K562 (cell line): ENCODE data around the gene C2CD2L. TPM values are rescaled to one million over a fixed set of nuclear protein-coding genes. Genes with fewer than 3 reads are reported as not detected.
A peak's percentile ranks its signal among the peaks of the same experiment; 100 is the strongest.

ENCODE experiments used
- FOXA3 ChIP-seq, 2 experiments: fragments of 450-650 bp in 1 of 2; sonication (generic) in 1 of 2; formaldehyde crosslinking; IDR thresholded peaks in 1 of 2; conservative IDR thresholded peaks in 1 of 2; 2 replicates each; pipeline versions ENCODE4 v1.4.0 to v1.8.0; 2020 to 2022; ENCODE audit warnings: mild to moderate bottlenecking in 2 of 2, missing genetic modification reagents in 1 of 2
- JUN ChIP-seq, 2 experiments: sonication (generic) in 1 of 2; formaldehyde crosslinking in 1 of 2; IDR thresholded peaks; 2 replicates each; pipeline versions ENCODE4 v1.6.1 to v1.8.0; 2012 to 2022; ENCODE audit warnings: borderline replicate concordance in 2 of 2, mild to moderate bottlenecking in 2 of 2, improper control_type of control experiment in 1 of 2, low read depth in 1 of 2, low read length in 1 of 2, missing genetic modification reagents in 1 of 2
- KLF13 ChIP-seq: fragments of 450-650 bp; IDR thresholded peaks from 2 replicates; pipeline ENCODE4 v1.6.1; 2016; ENCODE audit warnings: missing genetic modification characterization, low read depth, mild to moderate bottlenecking, missing compliant biosample characterization, moderate library complexity, borderline replicate concordance
- L3MBTL2 ChIP-seq: fragments of 450-650 bp; IDR thresholded peaks from 2 replicates; pipeline ENCODE4 v1.6.1; 2016; ENCODE audit warnings: mild to moderate bottlenecking, moderate library complexity
- MCM7 ChIP-seq, 2 experiments: fragments of 450-650 bp; IDR thresholded peaks; 2 replicates each; pipeline ENCODE4 v1.6.1; 2016 to 2018
- NBN ChIP-seq: fragments of 450-650 bp; IDR thresholded peaks from 2 replicates; pipeline ENCODE4 v1.6.1; 2016; ENCODE audit warnings: low read depth, mild to moderate bottlenecking
- NRF1 ChIP-seq, 2 experiments: fragments of 450-650 bp; IDR thresholded peaks in 1 of 2; conservative IDR thresholded peaks in 1 of 2; 2 replicates each; pipeline ENCODE4 v1.6.1; 2014; ENCODE audit warnings: mild to moderate bottlenecking in 2 of 2
- PYGO2 ChIP-seq: fragments of 450-650 bp; IDR thresholded peaks from 2 replicates; pipeline ENCODE4 v1.6.1; 2016; ENCODE audit warnings: mild to moderate bottlenecking, missing genetic modification characterization, moderate library complexity, missing compliant biosample characterization
- RBM15 ChIP-seq: fragments of 200-400 bp; formaldehyde crosslinking; IDR thresholded peaks from 2 replicates; pipeline ENCODE4 v1.6.1; 2018; ENCODE audit warnings: mild to moderate bottlenecking, low read length, moderate library complexity; ENCODE audit not compliant: insufficient read depth
- SIN3A ChIP-seq, 2 experiments: fragments of 150-350 bp in 1 of 2; IDR thresholded peaks; 2 replicates each; pipeline ENCODE4 v1.6.1; 2011 to 2016; ENCODE audit warnings: borderline replicate concordance in 2 of 2, low read depth in 2 of 2, low read length in 2 of 2, mild to moderate bottlenecking in 2 of 2, moderate library complexity in 2 of 2; ENCODE audit not compliant: control insufficient read depth in 1 of 2
- ZC3H8 ChIP-seq: fragments of 450-650 bp; IDR thresholded peaks from 2 replicates; pipeline ENCODE4 v1.6.1; 2017
- ZNF165 ChIP-seq: fragments of 250-450 bp; sonication (Bioruptor Pico); IDR thresholded peaks from 2 replicates; pipeline ENCODE4 v1.4.0; 2020; ENCODE audit warnings: borderline replicate concordance
- ZNF239 ChIP-seq: fragments of 250-450 bp; sonication (Bioruptor Pico); IDR thresholded peaks from 2 replicates; pipeline ENCODE4 v1.4.0; 2020; ENCODE audit warnings: mild to moderate bottlenecking
- ZNF77 ChIP-seq: fragments of 250-450 bp; sonication (Bioruptor Pico); IDR thresholded peaks from 2 replicates; pipeline ENCODE4 v1.5.0; 2020
- polyA plus RNA-seq, 8 experiments: library from polyadenylated mRNA; depleted of rRNA in 4 of 8; stranded (reverse) in 5 of 8; unstranded in 3 of 8; fragments of >200 nt; fragmentation: Nextera tagmentation in 2 of 8; fragmentation: Illumina TruSeq in 1 of 8; extraction: Ambion mirVana in 2 of 8; extraction: Trizol in 1 of 8; gene quantifications; 2 replicates each; pipeline versions ENCODE4 v1.2.1 to v1.2.3, GENCODE V29; 2011 to 2014; ENCODE audit warnings: inconsistent platforms in 1 of 8, missing spikeins in 1 of 8
- total RNA-seq, 7 experiments: library from RNA; depleted of rRNA in 6 of 7; stranded (reverse); fragments of >200 nt in 6 of 7; fragmentation: Illumina TruSeq in 2 of 7; extraction: Trizol in 2 of 7; gene quantifications; 2 replicates each; pipeline versions ENCODE4 v1.2.1 to v1.2.3, GENCODE V29; 2011 to 2021; ENCODE audit warnings: low replicate concordance in 1 of 7
- TF ChIP-seq, protein P1 (sequence below): sonication (generic); formaldehyde crosslinking; IDR thresholded peaks from 2 replicates; pipeline ENCODE4 v1.8.0; 2022; ENCODE audit warnings: mild to moderate bottlenecking, missing genetic modification reagents, borderline replicate concordance
- TF ChIP-seq, protein P2 (sequence below), 2 experiments: fragments of 450-650 bp in 1 of 2; sonication (generic) in 1 of 2; formaldehyde crosslinking; conservative IDR thresholded peaks; 2 replicates each; pipeline versions ENCODE4 v1.4.0 to v1.8.1; 2020 to 2022; ENCODE audit warnings: mild to moderate bottlenecking in 1 of 2, missing genetic modification reagents in 1 of 2
- TF ChIP-seq, protein P3 (sequence below): fragments of 250-450 bp; sonication (Bioruptor Pico); IDR thresholded peaks from 2 replicates; pipeline ENCODE4 v1.4.0; 2020; ENCODE audit warnings: mild to moderate bottlenecking, moderate library complexity
- TF ChIP-seq, protein P4 (sequence below): fragments of 450-650 bp; formaldehyde crosslinking; IDR thresholded peaks from 2 replicates; pipeline ENCODE4 v1.4.0; 2020; ENCODE audit warnings: mild to moderate bottlenecking, moderate library complexity

The C2CD2L gene
- total and polyA plus RNA-seq, 9 of the 15 experiments (the other 6 are each of a cell fraction or from before 2014, with no cell fraction given), result 0.66 to 41.2 (median 14.8) TPM

DNA sequence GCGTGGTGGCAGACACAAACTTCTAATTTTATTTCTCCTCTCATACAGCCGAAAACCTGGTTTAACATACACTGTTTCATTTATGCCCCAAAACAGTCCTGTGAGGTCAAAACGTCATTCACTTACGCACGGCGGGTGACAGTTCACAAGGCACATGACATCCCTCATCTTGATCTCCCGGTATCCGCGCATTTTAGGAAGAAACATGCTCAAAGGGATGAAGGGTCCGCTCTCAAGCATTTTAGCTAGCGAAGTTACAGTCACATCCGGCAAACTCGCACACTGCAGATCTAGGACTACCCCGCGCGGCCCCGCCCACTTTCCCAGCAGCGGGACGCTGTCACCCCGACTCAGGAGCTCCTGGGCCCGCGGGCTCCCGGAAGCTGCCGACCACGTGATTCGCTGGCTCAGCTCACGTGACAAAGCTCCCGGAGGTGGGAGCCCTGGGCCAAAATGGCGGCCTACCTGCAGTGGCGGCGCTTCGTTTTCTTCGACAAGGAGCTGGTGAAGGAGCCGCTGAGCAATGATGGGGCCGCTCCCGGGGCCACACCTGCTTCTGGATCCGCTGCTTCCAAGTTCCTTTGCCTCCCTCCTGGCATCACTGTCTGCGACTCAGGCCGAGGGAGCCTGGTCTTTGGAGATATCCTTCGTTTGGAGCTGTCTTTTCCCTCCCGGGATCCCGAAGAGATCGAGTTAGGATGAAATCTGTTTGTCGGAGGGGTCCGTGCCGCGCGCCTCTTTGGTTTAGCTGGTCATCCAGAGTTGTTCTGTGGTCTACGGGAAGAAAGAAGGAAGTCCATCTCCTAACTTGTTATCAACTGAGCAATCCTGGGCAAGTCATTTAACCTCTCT, 39.5 kb upstream of the C2CD2L start, which contains the start of gene VPS11 (continued):
- TF ChIP-seq, protein P1, sequence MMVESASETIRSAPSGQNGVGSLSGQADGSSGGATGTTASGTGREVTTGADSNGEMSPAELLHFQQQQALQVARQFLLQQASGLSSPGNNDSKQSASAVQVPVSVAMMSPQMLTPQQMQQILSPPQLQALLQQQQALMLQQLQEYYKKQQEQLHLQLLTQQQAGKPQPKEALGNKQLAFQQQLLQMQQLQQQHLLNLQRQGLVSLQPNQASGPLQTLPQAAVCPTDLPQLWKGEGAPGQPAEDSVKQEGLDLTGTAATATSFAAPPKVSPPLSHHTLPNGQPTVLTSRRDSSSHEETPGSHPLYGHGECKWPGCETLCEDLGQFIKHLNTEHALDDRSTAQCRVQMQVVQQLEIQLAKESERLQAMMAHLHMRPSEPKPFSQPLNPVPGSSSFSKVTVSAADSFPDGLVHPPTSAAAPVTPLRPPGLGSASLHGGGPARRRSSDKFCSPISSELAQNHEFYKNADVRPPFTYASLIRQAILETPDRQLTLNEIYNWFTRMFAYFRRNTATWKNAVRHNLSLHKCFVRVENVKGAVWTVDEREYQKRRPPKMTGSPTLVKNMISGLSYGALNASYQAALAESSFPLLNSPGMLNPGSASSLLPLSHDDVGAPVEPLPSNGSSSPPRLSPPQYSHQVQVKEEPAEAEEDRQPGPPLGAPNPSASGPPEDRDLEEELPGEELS, result 0 out of 2 replicates have a peak, but pooled peaks have one; percentile 43
- TF ChIP-seq FOXA3 (CRISPR knock-in tag; conservative IDR thresholded peaks at IDR 0.05 in 1 of 2, IDR thresholded peaks at IDR 0.05 in 1 of 2), result no peak
- TF ChIP-seq ZNF165, result no peak
- TF ChIP-seq JUN (IDR thresholded peaks at IDR 0.05; ENCODE audit: borderline replicate concordance, low read depth, low read length), result peak; percentile 52; the same call in 1 of the 2 replicates
- no peak for TF ChIP-seq JUN (CRISPR knock-in tag; IDR thresholded peaks at IDR 0.05; ENCODE audit: borderline replicate concordance)
- no peak for TF ChIP-seq MCM7 (IDR thresholded peaks at IDR 0.05)
- no peak for TF ChIP-seq NBN
- TF ChIP-seq PYGO2, result no peak
- no peak for TF ChIP-seq RBM15
- TF ChIP-seq ZNF77 (CRISPR knock-in tag), result no peak
- TF ChIP-seq, protein P2, sequence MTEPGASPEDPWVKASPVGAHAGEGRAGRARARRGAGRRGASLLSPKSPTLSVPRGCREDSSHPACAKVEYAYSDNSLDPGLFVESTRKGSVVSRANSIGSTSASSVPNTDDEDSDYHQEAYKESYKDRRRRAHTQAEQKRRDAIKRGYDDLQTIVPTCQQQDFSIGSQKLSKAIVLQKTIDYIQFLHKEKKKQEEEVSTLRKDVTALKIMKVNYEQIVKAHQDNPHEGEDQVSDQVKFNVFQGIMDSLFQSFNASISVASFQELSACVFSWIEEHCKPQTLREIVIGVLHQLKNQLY (CRISPR knock-in tag; conservative IDR thresholded peaks at IDR 0.05), result no peak
- no peak for TF ChIP-seq ZNF239 (CRISPR knock-in tag)
- peak; percentile 79 to 98; a peak in 3 of 4 replicates for TF ChIP-seq SIN3A (IDR thresholded peaks at IDR 0.05; ENCODE audit: borderline replicate concordance in 2 of 2, control insufficient read depth in 1 of 2, low read depth in 2 of 2, low read length in 2 of 2)
- TF ChIP-seq, protein P3, sequence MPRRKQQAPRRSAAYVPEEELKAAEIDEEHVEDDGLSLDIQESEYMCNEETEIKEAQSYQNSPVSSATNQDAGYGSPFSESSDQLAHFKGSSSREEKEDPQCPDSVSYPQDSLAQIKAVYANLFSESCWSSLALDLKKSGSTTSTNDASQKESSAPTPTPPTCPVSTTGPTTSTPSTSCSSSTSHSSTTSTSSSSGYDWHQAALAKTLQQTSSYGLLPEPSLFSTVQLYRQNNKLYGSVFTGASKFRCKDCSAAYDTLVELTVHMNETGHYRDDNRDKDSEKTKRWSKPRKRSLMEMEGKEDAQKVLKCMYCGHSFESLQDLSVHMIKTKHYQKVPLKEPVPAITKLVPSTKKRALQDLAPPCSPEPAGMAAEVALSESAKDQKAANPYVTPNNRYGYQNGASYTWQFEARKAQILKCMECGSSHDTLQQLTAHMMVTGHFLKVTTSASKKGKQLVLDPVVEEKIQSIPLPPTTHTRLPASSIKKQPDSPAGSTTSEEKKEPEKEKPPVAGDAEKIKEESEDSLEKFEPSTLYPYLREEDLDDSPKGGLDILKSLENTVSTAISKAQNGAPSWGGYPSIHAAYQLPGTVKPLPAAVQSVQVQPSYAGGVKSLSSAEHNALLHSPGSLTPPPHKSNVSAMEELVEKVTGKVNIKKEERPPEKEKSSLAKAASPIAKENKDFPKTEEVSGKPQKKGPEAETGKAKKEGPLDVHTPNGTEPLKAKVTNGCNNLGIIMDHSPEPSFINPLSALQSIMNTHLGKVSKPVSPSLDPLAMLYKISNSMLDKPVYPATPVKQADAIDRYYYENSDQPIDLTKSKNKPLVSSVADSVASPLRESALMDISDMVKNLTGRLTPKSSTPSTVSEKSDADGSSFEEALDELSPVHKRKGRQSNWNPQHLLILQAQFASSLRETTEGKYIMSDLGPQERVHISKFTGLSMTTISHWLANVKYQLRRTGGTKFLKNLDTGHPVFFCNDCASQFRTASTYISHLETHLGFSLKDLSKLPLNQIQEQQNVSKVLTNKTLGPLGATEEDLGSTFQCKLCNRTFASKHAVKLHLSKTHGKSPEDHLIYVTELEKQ (CRISPR knock-in tag), result no peak
- TF ChIP-seq ZC3H8, result no peak
- peak; percentile 71 to 77; a peak in 3 of 4 replicates for TF ChIP-seq NRF1 (conservative IDR thresholded peaks at IDR 0.05 in 1 of 2, IDR thresholded peaks at IDR 0.05 in 1 of 2)
- TF ChIP-seq, protein P4, sequence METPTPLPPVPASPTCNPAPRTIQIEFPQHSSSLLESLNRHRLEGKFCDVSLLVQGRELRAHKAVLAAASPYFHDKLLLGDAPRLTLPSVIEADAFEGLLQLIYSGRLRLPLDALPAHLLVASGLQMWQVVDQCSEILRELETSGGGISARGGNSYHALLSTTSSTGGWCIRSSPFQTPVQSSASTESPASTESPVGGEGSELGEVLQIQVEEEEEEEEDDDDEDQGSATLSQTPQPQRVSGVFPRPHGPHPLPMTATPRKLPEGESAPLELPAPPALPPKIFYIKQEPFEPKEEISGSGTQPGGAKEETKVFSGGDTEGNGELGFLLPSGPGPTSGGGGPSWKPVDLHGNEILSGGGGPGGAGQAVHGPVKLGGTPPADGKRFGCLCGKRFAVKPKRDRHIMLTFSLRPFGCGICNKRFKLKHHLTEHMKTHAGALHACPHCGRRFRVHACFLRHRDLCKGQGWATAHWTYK (CRISPR knock-in tag), result no peak
- peak; percentile 65; the same call in 1 of the 2 replicates for TF ChIP-seq L3MBTL2
- TF ChIP-seq KLF13 (tag), result peak; percentile 98
